Spleen (tissue), 7 donors: ENCODE data around the gene HOXB5.

Source experiments
- POLR2A ChIP-seq, 3 donors: fragments of 450-650 bp; IDR thresholded peaks; one replicate each; pipeline ENCODE4 v1.5.1; 2017; ENCODE audit warnings: antibody characterized with exemption in 3 of 3, mild to moderate bottlenecking in 1 of 3
- POLR2AphosphoS5 ChIP-seq, 3 donors: sonication (generic); formaldehyde crosslinking; IDR thresholded peaks; one replicate each; pipeline ENCODE4 v1.5.1; 2017; ENCODE audit warnings: antibody characterized with exemption in 3 of 3
- TF ChIP-seq, protein P1 (sequence below), 11 experiments: fragments of 200-600 bp in 7 of 11; fragments of 450-650 bp in 4 of 11; sonication (generic) in 4 of 11; IDR thresholded peaks in 8 of 11; conservative IDR thresholded peaks in 3 of 11; 1 replicate in 7 of 11; 2 replicates in 4 of 11; pipeline versions ENCODE4 v1.4.0 to v1.8.0; 2016 to 2021; ENCODE audit warnings: antibody characterized with exemption in 11 of 11, inconsistent platforms in 4 of 11, mild to moderate bottlenecking in 1 of 11
- donor health status: DM: no; HTN: no; CAD: no; lungs with moderate emphysema.
- donor health status: DM: no; HTN: no; CAD: no.
- donor health status: DM: no; HTN: no; CAD: no.

DNA sequence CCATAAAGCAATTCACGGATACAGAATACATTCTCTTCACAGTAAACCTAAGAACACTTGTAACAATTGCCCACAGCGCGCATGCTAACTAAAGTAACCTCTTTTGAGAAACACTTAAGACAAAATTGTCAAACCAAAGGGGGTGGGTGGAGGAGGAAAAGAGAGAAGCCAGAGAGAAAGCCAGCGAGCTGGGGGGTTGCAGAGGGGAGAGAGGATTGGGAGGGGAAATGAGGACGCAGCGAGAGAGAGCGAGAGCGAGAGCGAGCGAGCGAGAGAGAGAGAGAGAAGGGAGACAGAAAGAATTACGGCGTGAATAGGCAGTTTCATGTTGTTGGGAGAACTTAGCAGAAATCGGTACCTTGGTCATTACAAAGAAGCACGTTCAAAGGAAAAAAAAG is 18.9 kb upstream of the HOXB5 start:
- TF ChIP-seq, protein P1, sequence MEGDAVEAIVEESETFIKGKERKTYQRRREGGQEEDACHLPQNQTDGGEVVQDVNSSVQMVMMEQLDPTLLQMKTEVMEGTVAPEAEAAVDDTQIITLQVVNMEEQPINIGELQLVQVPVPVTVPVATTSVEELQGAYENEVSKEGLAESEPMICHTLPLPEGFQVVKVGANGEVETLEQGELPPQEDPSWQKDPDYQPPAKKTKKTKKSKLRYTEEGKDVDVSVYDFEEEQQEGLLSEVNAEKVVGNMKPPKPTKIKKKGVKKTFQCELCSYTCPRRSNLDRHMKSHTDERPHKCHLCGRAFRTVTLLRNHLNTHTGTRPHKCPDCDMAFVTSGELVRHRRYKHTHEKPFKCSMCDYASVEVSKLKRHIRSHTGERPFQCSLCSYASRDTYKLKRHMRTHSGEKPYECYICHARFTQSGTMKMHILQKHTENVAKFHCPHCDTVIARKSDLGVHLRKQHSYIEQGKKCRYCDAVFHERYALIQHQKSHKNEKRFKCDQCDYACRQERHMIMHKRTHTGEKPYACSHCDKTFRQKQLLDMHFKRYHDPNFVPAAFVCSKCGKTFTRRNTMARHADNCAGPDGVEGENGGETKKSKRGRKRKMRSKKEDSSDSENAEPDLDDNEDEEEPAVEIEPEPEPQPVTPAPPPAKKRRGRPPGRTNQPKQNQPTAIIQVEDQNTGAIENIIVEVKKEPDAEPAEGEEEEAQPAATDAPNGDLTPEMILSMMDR (IDR thresholded peaks at IDR 0.05 in 8 of 11, conservative IDR thresholded peaks at IDR 0.05 in 3 of 11), result no peak
- TF ChIP-seq POLR2A (IDR thresholded peaks at IDR 0.05) (no peak), POLR2AphosphoS5 (IDR thresholded peaks at IDR 0.05) (no peak)
